ENCODE results near the gene GRK1.

The GRK1 gene

DNA sequence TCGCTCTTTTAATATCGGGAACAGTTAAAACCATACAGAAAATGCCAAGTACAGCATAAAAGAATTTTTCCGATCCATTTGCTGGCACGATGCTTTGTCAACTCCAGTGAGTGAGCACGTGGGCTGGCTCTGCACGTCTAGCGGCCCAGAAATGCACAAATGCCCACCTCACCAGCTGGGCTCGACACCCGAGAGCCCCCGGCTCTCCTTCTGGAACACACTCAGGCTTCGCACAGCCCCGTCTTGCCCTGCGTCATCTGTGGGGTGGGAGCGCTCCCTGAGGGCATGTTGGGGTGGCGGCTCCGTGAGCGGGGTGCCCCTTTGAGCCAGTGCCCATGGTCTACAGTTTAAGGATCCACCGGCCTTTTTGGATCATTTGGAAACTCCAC lies 33.5 kb upstream of the GRK1 start:
- POLR2A ChIA-PET: no interaction called here
- no peak for DNase-seq (ENCODE audit: extremely low spot score)
- CTCF ChIA-PET: no interaction called here
- TF ChIP-seq, protein P1, sequence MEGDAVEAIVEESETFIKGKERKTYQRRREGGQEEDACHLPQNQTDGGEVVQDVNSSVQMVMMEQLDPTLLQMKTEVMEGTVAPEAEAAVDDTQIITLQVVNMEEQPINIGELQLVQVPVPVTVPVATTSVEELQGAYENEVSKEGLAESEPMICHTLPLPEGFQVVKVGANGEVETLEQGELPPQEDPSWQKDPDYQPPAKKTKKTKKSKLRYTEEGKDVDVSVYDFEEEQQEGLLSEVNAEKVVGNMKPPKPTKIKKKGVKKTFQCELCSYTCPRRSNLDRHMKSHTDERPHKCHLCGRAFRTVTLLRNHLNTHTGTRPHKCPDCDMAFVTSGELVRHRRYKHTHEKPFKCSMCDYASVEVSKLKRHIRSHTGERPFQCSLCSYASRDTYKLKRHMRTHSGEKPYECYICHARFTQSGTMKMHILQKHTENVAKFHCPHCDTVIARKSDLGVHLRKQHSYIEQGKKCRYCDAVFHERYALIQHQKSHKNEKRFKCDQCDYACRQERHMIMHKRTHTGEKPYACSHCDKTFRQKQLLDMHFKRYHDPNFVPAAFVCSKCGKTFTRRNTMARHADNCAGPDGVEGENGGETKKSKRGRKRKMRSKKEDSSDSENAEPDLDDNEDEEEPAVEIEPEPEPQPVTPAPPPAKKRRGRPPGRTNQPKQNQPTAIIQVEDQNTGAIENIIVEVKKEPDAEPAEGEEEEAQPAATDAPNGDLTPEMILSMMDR (IDR thresholded peaks at IDR 0.05; ENCODE audit: control extremely low read depth, extremely low read depth, low read depth, missing control alignments): no peak

DNA sequence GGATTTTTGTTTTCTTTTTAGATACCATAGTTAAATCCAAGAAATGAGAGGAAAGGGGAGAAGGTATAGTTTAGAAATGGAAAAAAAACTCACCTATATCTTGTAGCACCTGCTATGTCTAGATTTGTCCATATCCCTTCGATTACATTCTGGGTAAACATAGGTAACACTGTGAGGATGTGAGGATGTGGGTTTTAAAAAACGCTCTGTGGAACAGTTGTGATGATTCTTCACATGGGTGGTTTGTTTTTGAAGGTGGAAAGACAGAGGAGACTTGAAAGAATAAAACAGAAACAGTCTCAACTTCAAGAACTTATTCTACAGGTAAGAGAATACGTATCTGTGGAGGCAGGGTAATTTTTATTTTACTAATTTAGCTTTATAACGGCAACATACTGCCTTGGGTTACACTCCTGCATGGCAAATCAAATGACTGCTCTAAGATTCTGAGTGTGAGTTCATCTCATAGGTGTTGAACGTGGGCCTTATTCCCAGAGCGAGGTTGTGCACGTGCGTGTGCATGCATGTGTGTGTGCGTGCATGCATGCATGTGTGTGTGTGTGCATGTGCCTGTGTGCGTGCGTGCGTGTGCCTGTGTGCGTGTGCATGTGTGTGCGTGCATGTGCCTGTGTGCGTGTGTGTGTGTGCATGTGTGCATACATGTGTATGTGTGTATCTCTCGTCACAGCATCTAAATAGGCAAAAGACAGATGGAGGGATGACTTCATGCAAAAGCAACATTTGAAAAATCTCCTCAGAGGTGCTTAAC lies 32.6 kb upstream of the GRK1 start:
- no peak for DNase-seq (ENCODE audit: extremely low spot score)
- CTCF ChIA-PET: no interaction called here
- POLR2A ChIA-PET: no interaction called here
- TF ChIP-seq, protein P1 (IDR thresholded peaks at IDR 0.05; ENCODE audit: control extremely low read depth, extremely low read depth, low read depth, missing control alignments): no peak

DNA sequence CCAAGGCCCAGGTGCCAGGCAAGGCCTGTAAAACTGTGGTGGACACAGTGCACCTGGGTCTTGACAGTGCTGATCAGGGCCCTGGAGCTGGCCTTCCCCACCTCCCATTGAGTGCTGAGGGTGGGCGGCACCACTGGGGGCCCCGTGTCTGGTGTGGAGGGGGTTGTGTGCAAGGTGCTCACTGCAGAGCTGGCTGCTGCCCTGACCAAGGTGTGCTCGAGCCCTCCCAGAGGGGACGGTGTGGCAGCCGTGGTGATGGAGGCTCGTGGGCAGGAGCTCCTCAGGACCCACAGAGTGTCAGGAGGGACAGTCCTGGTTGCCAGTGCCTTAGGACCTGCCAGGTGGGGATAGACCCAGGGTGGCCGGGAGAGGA lies 32.0 kb upstream of the GRK1 start:
- POLR2A ChIA-PET: no interaction called here
- CTCF ChIA-PET: no interaction called here
- TF ChIP-seq, protein P1 (IDR thresholded peaks at IDR 0.05; ENCODE audit: control extremely low read depth, extremely low read depth, low read depth, missing control alignments): no peak
- no peak for DNase-seq (ENCODE audit: extremely low spot score)

DNA sequence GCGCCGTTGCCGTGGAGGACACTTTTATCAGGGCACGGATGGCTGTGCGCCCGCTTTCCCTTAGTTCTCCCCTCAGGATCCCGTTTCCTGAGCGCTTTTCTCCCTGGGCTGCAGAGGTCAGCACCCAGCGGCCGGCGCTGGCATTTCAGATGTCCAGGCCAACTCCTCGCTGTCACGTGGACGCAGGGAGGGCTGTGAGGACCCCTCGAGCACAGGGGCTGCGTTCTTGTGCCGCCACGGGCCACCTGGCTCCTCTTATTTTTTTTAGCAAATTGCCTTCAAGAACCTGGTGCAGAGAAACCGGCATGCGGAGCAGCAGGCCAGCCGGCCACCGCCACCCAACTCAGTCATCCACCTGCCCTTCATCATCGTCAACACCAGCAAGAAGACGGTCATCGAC lies 31.3 kb upstream of the GRK1 start:
- POLR2A ChIA-PET: no interaction called here
- CTCF ChIA-PET: no interaction called here
- DNase-seq (ENCODE audit: extremely low spot score): no peak
- TF ChIP-seq, protein P1 (IDR thresholded peaks at IDR 0.05; ENCODE audit: control extremely low read depth, extremely low read depth, low read depth, missing control alignments): no peak

DNA sequence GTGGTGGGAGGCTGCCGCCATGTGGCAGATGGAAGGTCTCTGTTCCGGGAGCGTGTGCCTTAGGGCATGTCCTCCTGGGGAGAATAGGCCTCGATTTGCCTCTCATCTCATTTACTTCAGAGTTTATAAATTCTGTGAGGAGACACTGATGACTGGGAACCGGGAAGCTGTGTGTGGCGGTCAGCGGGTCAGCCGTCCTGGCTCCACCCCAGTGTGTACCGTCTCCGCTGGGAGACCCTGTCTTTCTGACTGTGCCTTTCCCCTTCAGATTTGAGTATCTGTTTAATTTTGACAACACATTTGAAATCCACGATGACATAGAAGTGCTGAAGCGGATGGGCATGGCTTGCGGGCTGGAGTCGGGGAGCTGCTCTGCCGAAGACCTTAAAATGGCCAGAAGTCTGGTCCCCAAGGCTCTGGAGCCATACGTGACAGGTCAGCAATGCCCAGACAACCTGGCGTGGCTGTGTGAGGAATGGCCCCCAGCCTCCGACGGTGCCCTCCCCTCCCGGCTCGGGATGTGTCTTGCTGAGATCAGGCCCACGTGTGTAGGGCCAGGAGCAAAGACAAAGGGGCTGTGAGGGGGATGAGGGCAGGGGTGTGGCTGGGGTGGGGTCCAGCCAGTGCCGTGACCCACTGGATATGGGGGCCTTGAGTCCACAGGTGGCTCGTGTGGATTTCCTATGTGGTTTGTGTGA lies 30.6 kb upstream of the GRK1 start:
- ChIA-PET CTCF (no interaction called here), POLR2A (no interaction called here)
- TF ChIP-seq, protein P1 (IDR thresholded peaks at IDR 0.05; ENCODE audit: control extremely low read depth, extremely low read depth, low read depth, missing control alignments): no peak
- no peak for DNase-seq (ENCODE audit: extremely low spot score)

DNA sequence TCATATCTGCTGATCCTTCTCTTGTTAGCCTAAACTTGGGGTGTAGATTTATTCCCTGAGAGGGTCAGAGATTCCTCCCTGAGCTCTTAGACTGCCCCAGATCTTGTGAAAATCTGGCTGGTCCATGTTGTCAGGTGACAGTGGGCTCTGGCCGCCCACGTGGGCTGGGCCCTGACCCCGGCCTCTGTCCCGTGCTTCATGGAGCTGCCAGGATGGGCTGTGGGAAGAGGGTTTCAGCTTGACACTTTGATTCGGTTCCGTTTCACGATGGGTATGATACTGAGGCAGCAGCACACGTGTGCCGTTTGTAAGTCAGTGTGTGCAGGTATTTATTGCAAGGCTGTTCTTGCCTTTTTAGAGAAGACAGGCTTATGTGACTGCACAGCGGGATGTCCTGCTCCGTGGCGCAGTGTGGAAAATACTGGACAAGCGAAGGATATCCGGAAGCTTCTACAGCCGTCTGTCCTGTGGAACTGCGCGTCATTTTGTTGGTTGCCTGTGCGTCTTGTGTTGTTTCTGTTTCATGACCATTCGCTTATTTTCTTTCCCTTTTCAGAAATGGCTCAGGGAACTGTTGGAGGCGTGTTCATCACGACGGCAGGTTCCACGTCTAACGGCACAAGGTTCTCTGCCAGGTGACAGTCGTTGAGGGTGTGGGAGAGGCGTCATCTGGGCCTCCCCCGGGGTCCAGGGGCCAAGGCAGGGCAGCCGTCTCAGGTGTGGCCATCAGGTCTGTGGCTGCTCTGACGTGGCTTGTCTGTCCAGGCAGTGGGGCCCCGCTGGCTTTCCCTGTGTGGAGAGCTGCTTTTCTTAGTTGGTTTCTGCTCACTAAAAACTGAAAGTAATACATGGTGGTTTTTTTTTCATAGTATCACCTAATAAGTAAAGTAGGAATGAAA lies 29.5 kb upstream of the GRK1 start:
- DNase-seq (ENCODE audit: extremely low spot score): no peak
- TF ChIP-seq, protein P1 (IDR thresholded peaks at IDR 0.05; ENCODE audit: control extremely low read depth, extremely low read depth, low read depth, missing control alignments): no peak
- CTCF ChIA-PET: interaction anchor here (2.6 kb wide), 1 partner anchor 12 kb away, joined by 7 read pairs; no protein-coding TSS in a partner anchor
- POLR2A ChIA-PET: no interaction called here
